Glutamatergic neuron (in vitro differentiated cells): ENCODE results near the gene NCK2. TPM values are rescaled to one million over a fixed set of nuclear protein-coding genes. Genes with fewer than 3 reads are reported as not detected.

Experiments used
- DNase-seq: peaks from one replicate; pipeline ENCODE4 v3.0.0; 2022
- H3K27ac Mint-ChIP-seq: one replicate; pipeline ENCODE4 v1.8.0; 2020; ENCODE audit warnings: mild to moderate bottlenecking, mixed read lengths, inconsistent platforms; ENCODE audit not compliant: unreplicated experiment
- H3K27me3 Mint-ChIP-seq: one replicate; pipeline ENCODE4 v1.8.0; 2020; ENCODE audit warnings: mild to moderate bottlenecking, moderate library complexity, mixed read lengths, inconsistent platforms; ENCODE audit not compliant: unreplicated experiment
- H3K36me3 Mint-ChIP-seq: one replicate; pipeline ENCODE4 v1.8.0; 2020; ENCODE audit warnings: mild to moderate bottlenecking, mixed read lengths, inconsistent platforms; ENCODE audit not compliant: unreplicated experiment
- H3K4me1 Mint-ChIP-seq: one replicate; pipeline ENCODE4 v1.8.0; 2020; ENCODE audit warnings: mild to moderate bottlenecking, low read depth, mixed read lengths, inconsistent platforms; ENCODE audit not compliant: unreplicated experiment
- H3K4me3 Mint-ChIP-seq: one replicate; pipeline ENCODE4 v1.8.0; 2020; ENCODE audit warnings: mild to moderate bottlenecking, mixed read lengths, inconsistent platforms; ENCODE audit not compliant: unreplicated experiment
- H3K9me3 Mint-ChIP-seq: one replicate; pipeline ENCODE4 v1.8.0; 2020; ENCODE audit warnings: mild to moderate bottlenecking, moderate library complexity, mixed read lengths, inconsistent platforms; ENCODE audit not compliant: unreplicated experiment
- total RNA-seq: library from RNA; stranded (reverse); fragmentation: NEBNext Ultra II Directional; extraction: Animal tissue kit (Norgen Biotek cat#: 25700); gene quantifications from one replicate; pipeline ENCODE4 v1.2.1, GENCODE V29; 2021; ENCODE audit not compliant: unreplicated experiment
- TF ChIP-seq, protein P1 (sequence below): fragments of 200-600 bp; sonication (generic); IDR thresholded peaks from one replicate; pipeline ENCODE4 v1.5.0; 2021; ENCODE audit not compliant: partially characterized antibody, unreplicated experiment

Gene NCK2
- total RNA-seq, 1 donor from 2014 or later = 82.4 TPM

DNA sequence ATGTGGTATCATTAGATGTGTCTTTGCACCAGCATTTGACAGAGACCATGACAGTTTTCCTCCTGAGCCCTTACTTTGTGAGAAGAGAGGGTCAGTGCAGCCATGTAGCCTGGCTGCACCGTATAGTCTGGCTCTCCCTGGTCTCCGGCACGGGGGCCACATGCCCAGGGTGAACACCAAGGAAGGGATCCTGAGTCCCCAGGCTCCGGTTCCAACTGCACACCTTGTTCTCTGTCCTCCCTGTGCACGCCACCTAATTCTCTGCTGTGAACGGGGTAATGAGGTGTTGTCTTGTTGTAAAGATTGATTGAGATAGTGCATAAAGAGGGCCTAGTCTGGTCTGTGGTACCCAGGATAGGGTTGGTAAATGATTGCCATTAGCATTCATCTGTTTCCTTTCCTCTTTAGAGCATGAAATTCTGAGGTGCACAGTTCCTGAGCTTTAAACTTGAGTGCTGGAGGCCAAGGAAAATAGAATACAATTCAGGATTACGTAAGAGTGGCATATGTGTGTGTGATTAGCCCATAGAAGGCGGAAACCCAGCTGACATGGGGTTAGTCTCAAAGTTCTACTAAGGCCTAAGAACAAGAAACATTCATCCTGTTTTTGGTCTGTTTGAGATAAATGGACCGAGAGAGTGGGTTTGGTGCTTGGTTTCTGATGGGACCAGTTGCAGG, 55.5 kb downstream of the NCK2 start:
- Mint-ChIP-seq H3K9me3 (peaks cover 5% of the 10 kb centered on the region), H3K4me3 (no peak overlapping the region), H3K27ac (peak overlapping the region; percentile 77), H3K27me3 (peaks cover 2% of the 10 kb centered on the region), H3K4me1 (peaks cover 82% of the 10 kb centered on the region), H3K36me3 (peaks cover 5% of the 10 kb centered on the region)
- TF ChIP-seq, protein P1, sequence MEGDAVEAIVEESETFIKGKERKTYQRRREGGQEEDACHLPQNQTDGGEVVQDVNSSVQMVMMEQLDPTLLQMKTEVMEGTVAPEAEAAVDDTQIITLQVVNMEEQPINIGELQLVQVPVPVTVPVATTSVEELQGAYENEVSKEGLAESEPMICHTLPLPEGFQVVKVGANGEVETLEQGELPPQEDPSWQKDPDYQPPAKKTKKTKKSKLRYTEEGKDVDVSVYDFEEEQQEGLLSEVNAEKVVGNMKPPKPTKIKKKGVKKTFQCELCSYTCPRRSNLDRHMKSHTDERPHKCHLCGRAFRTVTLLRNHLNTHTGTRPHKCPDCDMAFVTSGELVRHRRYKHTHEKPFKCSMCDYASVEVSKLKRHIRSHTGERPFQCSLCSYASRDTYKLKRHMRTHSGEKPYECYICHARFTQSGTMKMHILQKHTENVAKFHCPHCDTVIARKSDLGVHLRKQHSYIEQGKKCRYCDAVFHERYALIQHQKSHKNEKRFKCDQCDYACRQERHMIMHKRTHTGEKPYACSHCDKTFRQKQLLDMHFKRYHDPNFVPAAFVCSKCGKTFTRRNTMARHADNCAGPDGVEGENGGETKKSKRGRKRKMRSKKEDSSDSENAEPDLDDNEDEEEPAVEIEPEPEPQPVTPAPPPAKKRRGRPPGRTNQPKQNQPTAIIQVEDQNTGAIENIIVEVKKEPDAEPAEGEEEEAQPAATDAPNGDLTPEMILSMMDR = no peak
- no peak for DNase-seq

DNA sequence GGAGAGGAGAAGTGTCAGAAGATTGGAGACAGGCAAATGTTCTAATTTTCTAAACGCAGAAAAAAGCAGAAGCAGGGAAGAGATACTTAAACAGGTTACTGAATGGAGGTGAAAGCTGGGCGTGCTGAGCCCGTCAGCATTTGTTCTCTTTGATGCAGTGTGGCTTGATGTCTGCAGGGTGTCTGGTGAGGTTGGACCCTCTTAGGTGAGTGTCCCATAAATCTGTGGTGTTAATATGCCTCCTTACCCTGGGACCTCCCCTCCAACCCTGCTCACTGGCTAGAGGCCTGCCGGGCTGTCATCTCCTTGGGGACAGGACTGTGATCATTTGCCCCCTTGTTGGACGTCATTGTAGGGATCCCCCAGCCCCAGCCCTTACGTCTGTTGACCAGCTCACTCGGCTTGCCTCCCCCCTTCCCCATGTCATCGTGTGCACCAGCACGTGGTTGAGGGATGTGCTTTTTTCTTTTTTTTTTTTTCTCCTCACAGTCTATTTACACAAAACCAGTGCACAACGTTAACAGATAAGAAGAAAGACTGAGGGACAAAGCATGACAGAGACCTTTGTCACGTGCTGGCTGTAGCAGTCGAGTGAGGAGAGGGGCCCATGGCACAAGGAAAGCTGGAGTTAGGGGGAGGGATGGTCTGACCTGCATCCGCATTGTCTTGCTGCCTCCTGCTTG, 56.4 kb downstream of the NCK2 start:
- no peak for DNase-seq
- Mint-ChIP-seq H3K9me3 (peaks cover 5% of the 10 kb centered on the region), H3K36me3 (peaks cover 5% of the 10 kb centered on the region), H3K4me1 (peaks cover 73% of the 10 kb centered on the region), H3K4me3 (no peak overlapping the region), H3K27me3 (peaks cover 2% of the 10 kb centered on the region), H3K27ac (peak overlapping the region; percentile 77)
- TF ChIP-seq, protein P1 = no peak

- Mint-ChIP-seq H3K9me3 (peaks cover 5% of the 10 kb centered on the region), H3K27me3 (peaks cover 2% of the 10 kb centered on the region), H3K4me3 (peak overlapping the region; percentile 18), H3K36me3 (peaks cover 5% of the 10 kb centered on the region), H3K4me1 (peaks cover 65% of the 10 kb centered on the region), H3K27ac (peak overlapping the region; percentile 23)
- DNase-seq = no peak
- TF ChIP-seq, protein P1 = no peak
Observed at GRCh38 chr2:105801961-105802360, 57.2 kb downstream of the NCK2 start.

DNA sequence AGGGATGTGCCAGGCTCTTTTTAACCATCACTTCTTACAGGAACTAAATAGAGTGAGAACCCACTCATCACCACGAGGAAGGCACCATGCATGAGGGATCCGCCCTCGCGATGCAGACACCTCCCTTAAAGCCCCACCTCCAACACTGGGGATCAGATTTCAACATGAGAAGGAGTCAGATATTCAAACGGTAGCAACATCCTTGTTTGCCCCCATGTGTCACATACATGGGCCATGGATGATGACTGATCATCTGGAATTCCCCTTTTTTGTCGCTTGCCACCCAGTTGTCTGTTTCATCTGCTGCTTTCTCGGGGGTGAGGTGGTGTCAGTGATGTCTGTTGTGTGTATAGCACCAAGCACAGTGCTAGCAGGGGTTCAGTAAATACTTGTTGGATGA, 57.9 kb downstream of the NCK2 start:
- no peaks in the 10 kb centered on the region for H3K27me3 Mint-ChIP-seq
- H3K27ac Mint-ChIP-seq = peak overlapping the region; percentile 23
- H3K9me3 Mint-ChIP-seq = peaks cover 3% of the 10 kb centered on the region
- TF ChIP-seq, protein P1 = no peak
- DNase-seq = no peak
- peaks cover 5% of the 10 kb centered on the region for H3K36me3 Mint-ChIP-seq
- no peak overlapping the region for H3K4me3 Mint-ChIP-seq
- peaks cover 59% of the 10 kb centered on the region for H3K4me1 Mint-ChIP-seq

DNA sequence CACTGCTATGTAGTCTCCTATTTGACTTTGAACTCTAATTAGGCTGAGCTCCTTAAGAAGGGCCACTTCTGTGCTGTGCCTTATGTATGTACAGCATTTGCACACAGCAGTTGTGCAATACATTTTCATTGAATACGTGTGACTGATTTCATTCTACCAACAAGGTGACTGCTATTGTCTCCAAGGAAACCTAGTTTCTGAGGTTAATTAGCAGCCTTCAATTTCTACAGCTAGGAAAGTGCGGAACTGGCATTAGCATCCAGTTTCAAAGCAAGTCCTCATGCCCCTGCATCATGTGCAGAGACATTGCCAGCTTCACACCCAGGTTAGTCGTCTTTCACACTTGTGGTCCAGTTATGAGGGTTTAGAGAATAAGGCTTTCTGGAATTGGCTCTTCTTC, 58.6 kb downstream of the NCK2 start:
- Mint-ChIP-seq H3K27me3 (no peaks in the 10 kb centered on the region), H3K27ac (no peak overlapping the region), H3K4me1 (peaks cover 53% of the 10 kb centered on the region), H3K36me3 (peaks cover 5% of the 10 kb centered on the region), H3K4me3 (no peak overlapping the region), H3K9me3 (peaks cover 3% of the 10 kb centered on the region)
- DNase-seq = no peak
- TF ChIP-seq, protein P1 = no peak
